GM23248 (cell line): Measurements from ENCODE around the gene ZNRD2. TPM values are rescaled to one million over a fixed set of nuclear protein-coding genes. Genes with fewer than 3 reads are reported as not detected.
"Not testable (repeated sequence)": the region's sequence is repeated elsewhere in the genome, so short reads cannot be mapped to it uniquely, and the experiment has no call there.

Experiments
- DNase-seq: peaks from one replicate; pipeline ENCODE4 v3.0.0-alpha.2; 2015
- H2AFZ ChIP-seq: fragments of 200-600 bp; sonication (generic); 2 replicates; pipeline ENCODE4 v1.6.1; 2016; ENCODE audit warnings: antibody characterized with exemption
- H3F3A ChIP-seq: fragments of 200-600 bp; sonication (generic); 2 replicates; pipeline ENCODE4 v1.6.1; 2016; ENCODE audit warnings: mild to moderate bottlenecking, antibody characterized with exemption, mixed run types; ENCODE audit not compliant: insufficient read depth
- H3K27ac ChIP-seq: fragments of 200-600 bp; sonication (generic); 2 replicates; pipeline ENCODE4 v1.5.1; 2016; ENCODE audit warnings: mild to moderate bottlenecking
- H3K27me3 ChIP-seq: fragments of 200-600 bp; sonication (generic); replicated peaks from 2 replicates; pipeline ENCODE4 v1.6.1; 2016; ENCODE audit warnings: mild to moderate bottlenecking; ENCODE audit not compliant: insufficient read depth
- H3K36me3 ChIP-seq: fragments of 200-600 bp; sonication (generic); 2 replicates; pipeline ENCODE4 v1.6.1; 2016; ENCODE audit warnings: low read depth, mild to moderate bottlenecking
- H3K4me1 ChIP-seq: fragments of 200-600 bp; sonication (generic); 2 replicates; pipeline ENCODE4 v1.6.1; 2016; ENCODE audit warnings: mild to moderate bottlenecking; ENCODE audit not compliant: insufficient read depth
- H3K4me2 ChIP-seq: fragments of 200-600 bp; sonication (generic); one replicate; pipeline ENCODE4 v1.6.1; 2016; ENCODE audit warnings: mild to moderate bottlenecking; ENCODE audit not compliant: unreplicated experiment
- H3K4me3 ChIP-seq: fragments of 200-600 bp; sonication (generic); 2 replicates; pipeline ENCODE4 v1.5.1; 2016; ENCODE audit warnings: mild to moderate bottlenecking
- H3K79me2 ChIP-seq: fragments of 200-600 bp; sonication (generic); 2 replicates; pipeline ENCODE4 v1.6.1; 2016; ENCODE audit warnings: mild to moderate bottlenecking; ENCODE audit not compliant: insufficient read depth
- H3K9ac ChIP-seq: fragments of 200-600 bp; sonication (generic); 2 replicates; pipeline ENCODE4 v1.6.1; 2016; ENCODE audit warnings: mild to moderate bottlenecking
- H3K9me2 ChIP-seq: fragments of 200-600 bp; sonication (generic); 2 replicates; pipeline ENCODE4 v1.6.1; 2016; ENCODE audit warnings: mixed run types, mild to moderate bottlenecking, moderate library complexity; ENCODE audit not compliant: insufficient read depth
- H3K9me3 ChIP-seq: fragments of 200-600 bp; sonication (generic); one replicate; pipeline ENCODE4 v1.6.1; 2017; ENCODE audit warnings: low read depth
- H4K20me1 ChIP-seq: fragments of 200-600 bp; sonication (generic); 2 replicates; pipeline ENCODE4 v1.6.0; 2016; ENCODE audit not compliant: insufficient read depth
- EZH2 ChIP-seq: fragments of 200-600 bp; sonication (generic); IDR thresholded peaks from 2 replicates; pipeline ENCODE4 v1.6.1; 2018; ENCODE audit warnings: antibody characterized with exemption, mild to moderate bottlenecking; ENCODE audit not compliant: insufficient read depth, poor library complexity, severe bottlenecking
- EZH2phosphoT487 ChIP-seq: fragments of 200-600 bp; sonication (generic); IDR thresholded peaks from 2 replicates; pipeline ENCODE4 v1.6.1; 2018; ENCODE audit warnings: antibody characterized with exemption, moderate library complexity, mild to moderate bottlenecking, low read depth; ENCODE audit not compliant: insufficient read depth
- WGBS, 2 experiments: methylation state at CpG; one replicate each; pipeline ENCODE4 v1.1.6; 2015 to 2017; ENCODE audit warnings: low lambda C conversion rate in 2 of 2, low coverage in 1 of 2; ENCODE audit errors: missing lambda C conversion rate in 2 of 2; 5-methylcytosine and 5-hydroxymethylcytosine counted together
- in situ Hi-C: fragments of 300-500 bp; cut with MboI; formaldehyde crosslinking; loops from 2 replicates; pipeline ENCODE4 v1.15.0; 2020
- polyA plus RNA-seq: library from polyadenylated mRNA; unstranded; fragments of >200 nt; fragmentation: Nextera tagmentation; extraction: Ambion mirVana; gene quantifications from 2 replicates; pipeline ENCODE4 v1.2.1, GENCODE V29; 2016
- total RNA-seq: library from RNA; depleted of rRNA; stranded (reverse); fragments of >200 nt; shearing (Covaris generic); gene quantifications from 2 replicates; pipeline ENCODE4 v1.2.3, GENCODE V29; 2014

The ZNRD2 gene
- total and polyA plus RNA-seq, 2 experiments from 2014 or later, result 54.5 to 74.9 TPM

DNA sequence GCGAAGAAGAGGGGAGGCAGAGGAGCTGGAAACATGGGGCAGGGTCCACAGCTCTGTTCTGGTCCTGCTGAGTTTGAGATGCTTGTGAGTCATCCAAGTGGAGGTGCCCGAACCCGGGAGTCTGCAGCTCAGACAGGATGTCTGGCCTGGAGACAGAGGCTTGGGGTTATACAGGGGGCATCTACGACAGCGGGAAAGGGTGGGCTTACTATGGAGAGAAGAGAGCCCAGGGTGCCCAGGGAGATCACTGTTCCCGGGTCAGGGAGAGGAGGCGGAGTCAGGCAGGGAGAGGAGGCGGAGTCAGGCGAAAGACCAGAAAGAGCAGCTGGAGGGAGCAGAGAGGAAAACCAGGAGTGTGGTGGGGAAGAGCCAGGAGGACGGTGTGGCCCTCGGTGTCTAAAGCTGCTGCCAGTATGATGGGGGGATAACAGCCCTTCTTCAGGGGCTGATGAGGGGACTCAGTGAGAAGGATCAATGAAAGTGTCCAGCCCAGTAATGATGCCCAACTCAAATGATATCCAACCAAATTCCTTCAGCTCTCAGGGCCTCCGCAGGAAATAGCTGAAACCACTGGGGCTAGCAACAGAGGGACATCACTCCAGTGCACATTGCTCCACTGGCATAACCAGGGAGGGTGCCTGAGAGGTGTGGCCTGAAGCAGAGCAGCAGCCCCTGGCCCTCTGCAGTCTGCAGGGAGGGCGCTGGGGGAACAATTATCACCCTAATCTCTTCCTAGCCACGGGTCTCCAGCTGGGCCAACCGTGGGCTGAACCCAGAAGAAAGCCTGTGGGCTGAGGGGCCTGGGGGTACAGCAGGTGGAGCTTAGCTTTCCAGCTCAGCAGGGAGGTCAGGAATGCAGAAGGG is 9.5 kb upstream of the ZNRD2 start:
- Histone ChIP-seq H3K27ac (peak overlapping the region; percentile 89), H3K9me2 (no peaks in the 10 kb centered on the region), H3K9me3 (no peaks in the 10 kb centered on the region), H3K79me2 (peaks cover 15% of the 10 kb centered on the region), H4K20me1 (no peaks in the 10 kb centered on the region), H3F3A (peaks cover 45% of the 10 kb centered on the region), H3K4me1 (peaks cover 39% of the 10 kb centered on the region), H3K9ac (peak overlapping the region; percentile 87), H2AFZ (peak overlapping the region; percentile 17; the same call in 1 of the 2 replicates), H3K27me3 (no peaks in the 10 kb centered on the region), H3K4me2 (peak overlapping the region; percentile 10), H3K36me3 (no peaks in the 10 kb centered on the region), H3K4me3 (no peak overlapping the region)
- peak; percentile 76 for DNase-seq
- TF ChIP-seq EZH2, result no peak
- no peak for TF ChIP-seq EZH2phosphoT487
- 7 to 10% methylated on average over 14 to 15 of the region's 15 CpGs for WGBS, 2 experiments
- in situ Hi-C loops, result no loop called here

DNA sequence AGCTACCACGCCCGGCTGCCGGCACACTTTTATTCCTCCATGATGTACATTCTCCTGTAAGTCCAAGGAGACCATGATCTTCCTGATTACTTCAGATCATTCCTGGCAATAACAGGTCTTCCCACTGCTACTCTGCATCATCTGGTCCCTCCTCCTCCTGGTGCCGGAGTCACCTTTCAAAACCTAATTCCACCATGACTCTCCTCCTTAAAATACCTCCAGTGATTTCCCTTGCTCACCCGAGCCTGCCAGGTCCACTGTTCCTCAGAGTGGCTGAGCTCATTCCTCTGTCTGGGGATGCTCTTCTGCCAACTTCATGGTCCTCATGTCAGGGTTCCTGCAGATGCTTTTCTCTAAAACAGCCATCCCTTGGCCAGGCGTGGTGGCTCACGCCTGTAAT is 8.3 kb upstream of the ZNRD2 start:
- Histone ChIP-seq H3K79me2 (peaks cover 15% of the 10 kb centered on the region), H3K9ac (no peak overlapping the region), H2AFZ (no peak overlapping the region), H3K36me3 (no peaks in the 10 kb centered on the region), H3K4me1 (peaks cover 35% of the 10 kb centered on the region), H3K27ac (no peak overlapping the region), H3K4me3 (no peak overlapping the region), H3K9me2 (no peaks in the 10 kb centered on the region), H3K27me3 (no peaks in the 10 kb centered on the region), H3F3A (peaks cover 34% of the 10 kb centered on the region), H4K20me1 (no peaks in the 10 kb centered on the region), H3K4me2 (no peak overlapping the region), H3K9me3 (no peaks in the 10 kb centered on the region)
- in situ Hi-C loops, result no loop called here
- DNase-seq, result no peak
- 80 to 82% methylated on average over 7 of the region's 7 CpGs for WGBS, 2 experiments
- TF ChIP-seq EZH2, result no peak
- TF ChIP-seq EZH2phosphoT487, result no peak

GRCh38 chr11:65562788-65563187 is 7.5 kb upstream of the ZNRD2 start:
- Histone ChIP-seq H3K36me3 (no peaks in the 10 kb centered on the region), H3K27ac (no peak overlapping the region), H3K4me1 (peaks cover 35% of the 10 kb centered on the region), H3K9me2 (no peaks in the 10 kb centered on the region), H3K9me3 (no peaks in the 10 kb centered on the region), H3K9ac (no peak overlapping the region), H3K79me2 (peaks cover 15% of the 10 kb centered on the region), H3K4me2 (no peak overlapping the region), H3F3A (peaks cover 31% of the 10 kb centered on the region), H2AFZ (no peak overlapping the region), H4K20me1 (no peaks in the 10 kb centered on the region), H3K4me3 (no peak overlapping the region), H3K27me3 (no peaks in the 10 kb centered on the region)
- DNase-seq, result no peak
- no peak for TF ChIP-seq EZH2phosphoT487
- TF ChIP-seq EZH2, result no peak
- 67 to 71% methylated on average over 8 to 9 of the region's 9 CpGs for WGBS, 2 experiments
- in situ Hi-C loops, result no loop called here

- Histone ChIP-seq H3K79me2 (peaks cover 23% of the 10 kb centered on the region), H3K9ac (no peak overlapping the region), H3K27ac (no peak overlapping the region), H3K4me2 (no peak overlapping the region), H3K36me3 (no peaks in the 10 kb centered on the region), H3K4me3 (no peak overlapping the region), H3K9me2 (no peaks in the 10 kb centered on the region), H3K4me1 (peaks cover 36% of the 10 kb centered on the region), H3F3A (peaks cover 31% of the 10 kb centered on the region), H3K9me3 (no peaks in the 10 kb centered on the region), H4K20me1 (no peaks in the 10 kb centered on the region), H3K27me3 (no peaks in the 10 kb centered on the region), H2AFZ (no peak overlapping the region)
- 84 to 85% methylated on average over 4 of the region's 4 CpGs for WGBS, 2 experiments
- DNase-seq, result peak; percentile 58
- no peak for TF ChIP-seq EZH2
- no peak for TF ChIP-seq EZH2phosphoT487
- in situ Hi-C loops, result no loop called here
Measured at GRCh38 chr11:65563601-65564000, 6.7 kb upstream of the ZNRD2 start.

DNA sequence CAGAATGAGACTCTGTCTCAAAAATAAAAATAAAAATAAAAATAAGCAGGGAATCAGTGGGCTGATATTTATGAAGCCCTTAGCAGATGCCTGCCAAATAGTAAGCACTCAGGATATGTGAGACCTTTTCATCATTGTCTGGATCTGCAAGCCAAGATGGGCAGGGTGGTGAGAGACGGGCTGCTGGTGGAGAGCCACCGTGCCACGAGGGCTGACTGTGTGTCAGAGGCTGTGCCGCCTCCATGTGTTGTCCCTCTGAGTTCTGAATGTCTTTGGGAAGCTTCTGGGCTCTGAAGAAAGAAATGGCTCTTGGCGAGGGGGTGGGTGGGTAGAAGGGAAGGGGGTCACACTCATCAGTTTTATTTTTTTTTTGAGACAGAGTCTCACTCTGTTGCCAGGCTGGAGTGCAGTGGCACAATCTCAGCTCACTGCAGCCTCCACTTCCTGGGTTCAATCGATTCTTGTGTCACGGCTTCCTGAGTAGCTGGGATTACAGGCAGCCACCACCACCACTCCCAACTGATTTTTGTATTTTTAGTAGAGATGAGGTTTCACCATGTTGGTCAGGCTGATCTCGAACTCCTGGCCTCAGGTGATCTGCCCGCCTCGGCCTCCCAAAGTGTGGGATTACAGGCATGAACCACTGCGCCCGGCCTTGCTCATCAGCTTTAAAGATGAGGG is 5.3 kb upstream of the ZNRD2 start:
- peaks cover 27% of the 10 kb centered on the region for H3K4me1 ChIP-seq
- DNase-seq, H3K4me3 ChIP-seq, H3K27me3 ChIP-seq, in situ Hi-C loops, H3K9me3 ChIP-seq, H2AFZ ChIP-seq, H4K20me1 ChIP-seq, H3K9me2 ChIP-seq, H3K9ac ChIP-seq, H3K4me2 ChIP-seq, H3K36me3 ChIP-seq: not testable (repeated sequence)
- H3F3A ChIP-seq, result peaks cover 30% of the 10 kb centered on the region
- peaks cover 32% of the 10 kb centered on the region for H3K79me2 ChIP-seq
- H3K27ac ChIP-seq, result peak overlapping the region; percentile 46
- 87% methylated on average over 12 of the region's 12 CpGs for WGBS, 2 experiments
